Neural progenitor cell (in vitro differentiated cells): ENCODE results near the gene RPH3AL. TPM values are rescaled to one million over a fixed set of nuclear protein-coding genes. Genes with fewer than 3 reads are reported as not detected.

Source experiments
- DNase-seq: peaks from one replicate; pipeline ENCODE4 v3.0.0-alpha.2; 2016; ENCODE audit warnings: low spot score
- H2AFZ ChIP-seq: fragments of 200-600 bp; sonication (generic); replicated peaks from 2 replicates; pipeline ENCODE4 v1.6.1; 2016; ENCODE audit warnings: antibody characterized with exemption
- H3F3A ChIP-seq: fragments of 200-600 bp; sonication (generic); 2 replicates; pipeline ENCODE4 v1.6.1; 2016; ENCODE audit warnings: antibody characterized with exemption, low read depth
- H3K27ac ChIP-seq: fragments of 200-600 bp; sonication (generic); 2 replicates; pipeline ENCODE4 v1.5.1; 2016; ENCODE audit warnings: mild to moderate bottlenecking
- H3K27me3 ChIP-seq: fragments of 200-600 bp; sonication (generic); 2 replicates; pipeline ENCODE4 v1.6.1; 2016; ENCODE audit warnings: mild to moderate bottlenecking, moderate library complexity
- H3K36me3 ChIP-seq: fragments of 200-600 bp; sonication (generic); 2 replicates; pipeline ENCODE4 v1.5.1; 2016
- H3K4me1 ChIP-seq: fragments of 200-600 bp; sonication (generic); 2 replicates; pipeline ENCODE4 v1.6.1; 2016; ENCODE audit warnings: mixed run types
- H3K4me2 ChIP-seq: fragments of 200-600 bp; sonication (generic); 2 replicates; pipeline ENCODE4 v1.6.1; 2016
- H3K4me3 ChIP-seq: fragments of 200-600 bp; sonication (generic); 2 replicates; pipeline ENCODE4 v1.5.1; 2016
- H3K79me2 ChIP-seq: fragments of 200-600 bp; sonication (generic); 2 replicates; pipeline ENCODE4 v1.6.1; 2016; ENCODE audit warnings: low read depth
- H3K9ac ChIP-seq: fragments of 200-600 bp; sonication (generic); 2 replicates; pipeline ENCODE4 v1.6.1; 2016
- H3K9me3 ChIP-seq: fragments of 200-600 bp; sonication (generic); 2 replicates; pipeline ENCODE4 v1.5.1; 2016; ENCODE audit warnings: low read depth
- H4K20me1 ChIP-seq: fragments of 200-600 bp; sonication (generic); 2 replicates; pipeline ENCODE4 v1.6.1; 2016; ENCODE audit warnings: low read depth
- H3K27ac Mint-ChIP-seq: 3 replicates; pipeline ENCODE4 v1.8.0; 2021; ENCODE audit warnings: mixed read lengths
- H3K27me3 Mint-ChIP-seq: 2 replicates; pipeline ENCODE4 v1.8.0; 2022; ENCODE audit warnings: low read depth, mild to moderate bottlenecking, inconsistent platforms, moderate library complexity, mixed read lengths; ENCODE audit not compliant: insufficient read depth
- H3K36me3 Mint-ChIP-seq: 3 replicates; pipeline ENCODE4 v1.8.0; 2021; ENCODE audit warnings: mixed read lengths
- H3K4me1 Mint-ChIP-seq: 3 replicates; pipeline ENCODE4 v1.8.0; 2021; ENCODE audit warnings: mixed read lengths
- H3K4me3 Mint-ChIP-seq: 3 replicates; pipeline ENCODE4 v1.8.0; 2021; ENCODE audit warnings: mild to moderate bottlenecking, moderate library complexity, mixed read lengths
- H3K9me3 Mint-ChIP-seq: 3 replicates; pipeline ENCODE4 v1.8.0; 2020; ENCODE audit warnings: mixed read lengths
- CTCF ChIP-seq: fragments of 200-600 bp; sonication (generic); IDR thresholded peaks from 2 replicates; pipeline ENCODE4 v1.5.1; 2017; ENCODE audit warnings: antibody characterized with exemption, mild to moderate bottlenecking
- EZH2 ChIP-seq: fragments of 200-600 bp; sonication (generic); IDR thresholded peaks from 2 replicates; pipeline ENCODE4 v1.6.1; 2017; ENCODE audit warnings: antibody characterized with exemption, mild to moderate bottlenecking, moderate library complexity
- EZH2phosphoT487 ChIP-seq: fragments of 200-600 bp; sonication (generic); IDR thresholded peaks from 2 replicates; pipeline ENCODE4 v1.6.1; 2017; ENCODE audit warnings: antibody characterized with exemption
- total RNA-seq: library from RNA; depleted of rRNA; stranded (reverse); fragments of >200 nt; gene quantifications from 2 replicates; pipeline ENCODE4 v1.2.3, GENCODE V29; 2015; ENCODE audit warnings: low replicate concordance

The RPH3AL gene
- total RNA-seq, 1 donor from 2014 or later: 7.5 TPM

- Histone ChIP-seq H3K4me2 (no peak overlapping the region), H3K27me3 (peaks cover 15% of the 10 kb centered on the region), H3K9me3 (no peaks in the 10 kb centered on the region), H3K79me2 (no peaks in the 10 kb centered on the region), H3K36me3 (no peaks in the 10 kb centered on the region), H3K4me1 (peaks cover 16% of the 10 kb centered on the region), H4K20me1 (no peaks in the 10 kb centered on the region), H2AFZ (no peak overlapping the region), H3K27ac (no peak overlapping the region), H3F3A (no peaks in the 10 kb centered on the region), H3K4me3 (no peak overlapping the region), H3K9ac (no peak overlapping the region)
- H3K4me1 Mint-ChIP-seq: peaks cover 21% of the 10 kb centered on the region
- TF ChIP-seq EZH2: no peak
- TF ChIP-seq CTCF: no peak
- no peak for TF ChIP-seq EZH2phosphoT487
- H3K4me3 Mint-ChIP-seq: no peak overlapping the region
- H3K27me3 Mint-ChIP-seq: peaks cover 14% of the 10 kb centered on the region
- no peak for DNase-seq
- H3K27ac Mint-ChIP-seq: no peak overlapping the region
- H3K9me3 Mint-ChIP-seq: peaks cover 25% of the 10 kb centered on the region
- peaks cover 8% of the 10 kb centered on the region for H3K36me3 Mint-ChIP-seq
Observed at GRCh38 chr17:263271-263670, 89.3 kb downstream of the RPH3AL start.

- peaks cover 11% of the 10 kb centered on the region for H3K4me1 Mint-ChIP-seq
- TF ChIP-seq EZH2 (no peak), EZH2phosphoT487 (no peak), CTCF (no peak)
Observed at GRCh38 chr17:261635-262034, 91.0 kb downstream of the RPH3AL start.

GRCh38 chr17:260944-261343 is 91.7 kb downstream of the RPH3AL start:
- Histone ChIP-seq H3K27me3 (peaks cover 15% of the 10 kb centered on the region), H3K36me3 (no peaks in the 10 kb centered on the region), H2AFZ (no peak overlapping the region), H3F3A (no peaks in the 10 kb centered on the region), H3K9me3 (no peaks in the 10 kb centered on the region), H4K20me1 (no peaks in the 10 kb centered on the region), H3K4me1 (peaks cover 13% of the 10 kb centered on the region), H3K4me3 (no peak overlapping the region), H3K27ac (no peak overlapping the region), H3K79me2 (no peaks in the 10 kb centered on the region), H3K9ac (no peak overlapping the region), H3K4me2 (no peak overlapping the region)
- Mint-ChIP-seq H3K27me3 (peaks cover 9% of the 10 kb centered on the region), H3K4me3 (no peak overlapping the region), H3K9me3 (peaks cover 30% of the 10 kb centered on the region), H3K36me3 (peaks cover 8% of the 10 kb centered on the region), H3K4me1 (peaks cover 9% of the 10 kb centered on the region), H3K27ac (no peak overlapping the region)
- DNase-seq: no peak
- no peak for TF ChIP-seq CTCF
- no peak for TF ChIP-seq EZH2
- no peak for TF ChIP-seq EZH2phosphoT487

More at GRCh38 chr17:261635-262034, 91.0 kb downstream of the RPH3AL start:
- Mint-ChIP-seq H3K9me3 (peaks cover 30% of the 10 kb centered on the region), H3K4me3 (no peak overlapping the region), H3K27ac (no peak overlapping the region), H3K27me3 (peaks cover 9% of the 10 kb centered on the region), H3K36me3 (peaks cover 8% of the 10 kb centered on the region)
- Histone ChIP-seq H3K4me2 (no peak overlapping the region), H3K4me1 (peaks cover 13% of the 10 kb centered on the region), H3F3A (no peaks in the 10 kb centered on the region), H4K20me1 (no peaks in the 10 kb centered on the region), H3K4me3 (no peak overlapping the region), H3K79me2 (no peaks in the 10 kb centered on the region), H3K9ac (no peak overlapping the region), H3K27me3 (peaks cover 15% of the 10 kb centered on the region), H2AFZ (no peak overlapping the region), H3K36me3 (no peaks in the 10 kb centered on the region), H3K27ac (no peak overlapping the region), H3K9me3 (no peaks in the 10 kb centered on the region)
- no peak for DNase-seq
